ENCODE data around the gene PRRG1. TPM values are rescaled to one million over a fixed set of nuclear protein-coding genes. Genes with fewer than 3 reads are reported as not detected.
"Not testable (repeated sequence)": the region's sequence is repeated elsewhere in the genome, so short reads cannot be mapped to it uniquely, and the experiment has no call there.

Gene PRRG1
- total RNA-seq, 2 donors from 2014 or later = 3.9 to 7.9 TPM

GRCh38 chrX:37409278-37409677 lies 60.1 kb downstream of the PRRG1 start:
- TF ChIP-seq CTCF (IDR thresholded peaks at IDR 0.05) (no peak), POLR2A (IDR thresholded peaks at IDR 0.05) (no peak)
- Histone ChIP-seq H3K9me3 (no peaks in the 10 kb centered on the region), H3K27me3 (no peaks in the 10 kb centered on the region), H3K4me3 (no peak overlapping the region), H3K36me3 (replicated peaks in 1 of 2; ENCODE audit: insufficient read depth in 1 of 2, low read depth in 2 of 2) (no peaks in the 10 kb centered on the region), H3K27ac (no peak overlapping the region), H3K4me1 (no peaks in the 10 kb centered on the region)
- DNase-seq (no peak), ATAC-seq (no peak)
- intact Hi-C loops (cut with DNase I) = no loop called here
- 36 to 39% methylated on average over 2 of the region's 2 CpGs for WGBS, 2 donors

- intact Hi-C loops (cut with DNase I) = no loop called here
- DNase-seq = no peak
Measured at GRCh38 chrX:37420185-37420584, 71.0 kb downstream of the PRRG1 start.

DNA sequence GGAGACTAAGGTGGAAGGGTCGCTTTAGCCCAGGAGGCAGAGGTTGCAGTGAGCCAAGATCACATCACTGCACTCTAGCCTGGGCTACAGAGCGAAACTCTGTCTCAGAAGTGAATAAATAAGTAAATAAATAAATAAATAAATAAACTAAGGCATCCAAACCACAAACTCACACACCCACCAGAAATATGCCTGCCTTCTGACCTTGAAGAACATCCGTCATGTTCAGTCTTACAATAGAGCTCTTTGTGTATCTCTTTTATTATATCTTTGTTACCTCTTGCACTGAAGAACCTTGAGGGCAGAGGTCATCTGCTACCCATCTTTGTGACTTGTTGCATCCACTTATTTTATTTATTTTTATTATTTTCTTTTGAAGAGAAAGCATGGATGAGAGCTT lies 71.6 kb downstream of the PRRG1 start:
- H3K27me3 ChIP-seq = no peaks in the 10 kb centered on the region
- no peaks in the 10 kb centered on the region for H3K36me3 ChIP-seq (replicated peaks in 1 of 2; ENCODE audit: insufficient read depth in 1 of 2, low read depth in 2 of 2)
- no peak overlapping the region for H3K4me3 ChIP-seq
- no peak overlapping the region for H3K27ac ChIP-seq
- no peaks in the 10 kb centered on the region for H3K9me3 ChIP-seq
- TF ChIP-seq POLR2A (IDR thresholded peaks at IDR 0.05) (no peak), CTCF (IDR thresholded peaks at IDR 0.05) (no peak)
- no peak for ATAC-seq
- WGBS, 2 donors = 95 to 100% methylated on average over 2 to 3 of the region's 3 CpGs
- H3K4me1 ChIP-seq = no peaks in the 10 kb centered on the region
- intact Hi-C loops (cut with DNase I) = no loop called here
- no peak for DNase-seq

More at GRCh38 chrX:37420185-37420584, 71.0 kb downstream of the PRRG1 start:
- Histone ChIP-seq H3K4me3 (no peak overlapping the region), H3K36me3 (replicated peaks in 1 of 2; ENCODE audit: insufficient read depth in 1 of 2, low read depth in 2 of 2) (no peaks in the 10 kb centered on the region), H3K27ac (no peak overlapping the region), H3K4me1 (no peaks in the 10 kb centered on the region), H3K9me3 (no peaks in the 10 kb centered on the region), H3K27me3 (no peaks in the 10 kb centered on the region)
- no peak for ATAC-seq
- no peak for TF ChIP-seq POLR2A (IDR thresholded peaks at IDR 0.05)
- no peak for TF ChIP-seq CTCF (IDR thresholded peaks at IDR 0.05)

- no peak overlapping the region for H3K27ac ChIP-seq
- H3K27me3 ChIP-seq = no peaks in the 10 kb centered on the region
- no peaks in the 10 kb centered on the region for H3K9me3 ChIP-seq
- H3K36me3 ChIP-seq (replicated peaks in 1 of 2; ENCODE audit: insufficient read depth in 1 of 2, low read depth in 2 of 2) = no peaks in the 10 kb centered on the region
- H3K4me3 ChIP-seq = no peak overlapping the region
- no peaks in the 10 kb centered on the region for H3K4me1 ChIP-seq
- DNase-seq = no peak
- ATAC-seq = no peak
- intact Hi-C loops (cut with DNase I) = no loop called here
- TF ChIP-seq POLR2A (IDR thresholded peaks at IDR 0.05) = no peak
- TF ChIP-seq CTCF (IDR thresholded peaks at IDR 0.05) = no peak
Measured at GRCh38 chrX:37424000-37424429, 74.9 kb downstream of the PRRG1 start.

GRCh38 chrX:37425370-37425769 lies 76.2 kb downstream of the PRRG1 start:
- TF ChIP-seq CTCF (IDR thresholded peaks at IDR 0.05) = no peak
- no peak for TF ChIP-seq POLR2A (IDR thresholded peaks at IDR 0.05)
- DNase-seq (no peak), ATAC-seq (no peak)
- Histone ChIP-seq H3K4me3 (no peak overlapping the region), H3K36me3 (replicated peaks in 1 of 2; ENCODE audit: insufficient read depth in 1 of 2, low read depth in 2 of 2) (no peaks in the 10 kb centered on the region), H3K27ac (no peak overlapping the region), H3K4me1 (no peaks in the 10 kb centered on the region), H3K9me3 (no peaks in the 10 kb centered on the region), H3K27me3 (no peaks in the 10 kb centered on the region)
- WGBS, 2 donors = 100% methylated on average over 1 of the region's 1 CpG
- intact Hi-C loops (cut with DNase I) = no loop called here

DNA sequence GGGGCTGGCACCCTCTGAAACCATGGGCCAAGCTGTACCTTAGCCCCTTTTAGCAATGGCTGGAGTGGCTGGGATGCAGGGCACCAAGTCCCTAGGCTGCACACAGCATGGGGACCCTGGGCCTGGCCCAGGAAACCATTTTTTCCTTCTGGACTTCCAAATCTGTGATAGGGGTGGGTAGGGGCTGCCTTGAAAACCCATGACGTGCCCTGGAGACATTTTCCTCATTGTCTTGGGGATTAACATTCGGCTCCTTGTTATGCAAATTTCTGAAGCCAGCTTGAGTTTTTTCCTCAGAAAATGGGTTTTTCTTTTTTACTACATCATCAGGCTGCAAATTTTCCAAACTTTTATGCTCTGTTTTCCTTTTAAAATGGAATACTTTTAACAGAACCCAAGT lies 79.8 kb downstream of the PRRG1 start:
- ATAC-seq, H3K9me3 ChIP-seq, H3K27me3 ChIP-seq: not testable (repeated sequence)

More for the DNA sequence above, 79.8 kb downstream of the PRRG1 start:
- H3K36me3 ChIP-seq (replicated peaks in 1 of 2; ENCODE audit: insufficient read depth in 1 of 2, low read depth in 2 of 2); DNase-seq; H3K4me1 ChIP-seq; H3K27ac ChIP-seq; intact Hi-C loops (cut with DNase I); H3K4me3 ChIP-seq: not testable (repeated sequence)
- 79 to 100% methylated on average over 2 of the region's 2 CpGs for WGBS, 2 donors

Measured in body of pancreas (tissue), 4 donors.